Measurements from ENCODE around the gene STK38. TPM values are rescaled to one million over a fixed set of nuclear protein-coding genes. Genes with fewer than 3 reads are reported as not detected.

Gene STK38
- total and polyA plus RNA-seq, 9 of the 15 experiments (the other 6 are each of a cell fraction or from before 2014, with no cell fraction given) = 5.7 to 28.7 (median 19.5) TPM

DNA sequence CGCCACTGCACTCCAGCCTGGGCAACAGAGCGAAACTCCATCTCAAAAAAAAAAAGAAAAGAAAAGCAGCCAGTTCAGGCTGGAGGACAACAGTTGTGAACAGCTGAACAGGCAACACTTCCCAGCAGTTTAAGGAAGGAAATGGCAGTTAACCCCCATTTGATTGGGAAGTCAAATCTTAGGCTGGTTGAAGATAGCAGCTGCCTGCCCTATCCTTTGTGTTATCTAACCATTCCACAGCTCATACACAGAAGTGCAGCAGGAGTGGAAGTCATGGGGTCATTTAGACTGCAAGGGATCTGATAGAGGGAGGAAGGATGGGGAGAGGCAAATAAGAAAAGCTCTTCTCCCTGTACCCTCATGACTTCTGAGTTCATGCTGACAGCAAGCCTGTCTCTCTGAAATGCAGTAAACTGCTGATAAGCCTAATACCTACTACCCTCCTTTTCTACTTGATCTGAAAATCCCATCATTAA, 69.2 kb downstream of the STK38 start (continued):
- TF ChIP-seq RHOXF2B (CRISPR knock-in tag; conservative IDR thresholded peaks at IDR 0.05) (no peak), SREBF1 (IDR thresholded peaks at IDR 0.05; ENCODE audit: borderline replicate concordance, low read depth, low read length) (no peak), NFE2L1 (tag; IDR thresholded peaks at IDR 0.05; ENCODE audit: borderline replicate concordance, low read depth) (no peak), NUFIP1 (IDR thresholded peaks at IDR 0.05; ENCODE audit: partially characterized antibody) (no peak), ZNF77 (CRISPR knock-in tag; IDR thresholded peaks at IDR 0.05) (no peak), FOXK2 (conservative IDR thresholded peaks at IDR 0.05 in 1 of 2, IDR thresholded peaks at IDR 0.05 in 1 of 2; ENCODE audit: low read depth in 2 of 2) (no peak; a peak in 1 of 4 replicates), ZC3H4 (CRISPR knock-in tag; IDR thresholded peaks at IDR 0.05; ENCODE audit: borderline replicate concordance) (no peak), GABPB1 (CRISPR knock-in tag; IDR thresholded peaks at IDR 0.05) (no peak), NR2C2 (CRISPR knock-in tag; IDR thresholded peaks at IDR 0.05) (no peak), NR2C2 (tag; IDR thresholded peaks at IDR 0.05) (peak; percentile 75), SMARCE1 (IDR thresholded peaks at IDR 0.05) (peak; percentile 90), LARP7 (IDR thresholded peaks at IDR 0.05) (no peak), SRSF9 (IDR thresholded peaks at IDR 0.05; ENCODE audit: borderline replicate concordance, low read depth, low read length) (no peak)
- TF ChIP-seq, protein P1, sequence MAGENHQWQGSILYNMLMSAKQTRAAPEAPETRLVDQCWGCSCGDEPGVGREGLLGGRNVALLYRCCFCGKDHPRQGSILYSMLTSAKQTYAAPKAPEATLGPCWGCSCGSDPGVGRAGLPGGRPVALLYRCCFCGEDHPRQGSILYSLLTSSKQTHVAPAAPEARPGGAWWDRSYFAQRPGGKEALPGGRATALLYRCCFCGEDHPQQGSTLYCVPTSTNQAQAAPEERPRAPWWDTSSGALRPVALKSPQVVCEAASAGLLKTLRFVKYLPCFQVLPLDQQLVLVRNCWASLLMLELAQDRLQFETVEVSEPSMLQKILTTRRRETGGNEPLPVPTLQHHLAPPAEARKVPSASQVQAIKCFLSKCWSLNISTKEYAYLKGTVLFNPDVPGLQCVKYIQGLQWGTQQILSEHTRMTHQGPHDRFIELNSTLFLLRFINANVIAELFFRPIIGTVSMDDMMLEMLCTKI (IDR thresholded peaks at IDR 0.05; ENCODE audit: partially characterized antibody) = no peak
- TF ChIP-seq, protein P2, sequence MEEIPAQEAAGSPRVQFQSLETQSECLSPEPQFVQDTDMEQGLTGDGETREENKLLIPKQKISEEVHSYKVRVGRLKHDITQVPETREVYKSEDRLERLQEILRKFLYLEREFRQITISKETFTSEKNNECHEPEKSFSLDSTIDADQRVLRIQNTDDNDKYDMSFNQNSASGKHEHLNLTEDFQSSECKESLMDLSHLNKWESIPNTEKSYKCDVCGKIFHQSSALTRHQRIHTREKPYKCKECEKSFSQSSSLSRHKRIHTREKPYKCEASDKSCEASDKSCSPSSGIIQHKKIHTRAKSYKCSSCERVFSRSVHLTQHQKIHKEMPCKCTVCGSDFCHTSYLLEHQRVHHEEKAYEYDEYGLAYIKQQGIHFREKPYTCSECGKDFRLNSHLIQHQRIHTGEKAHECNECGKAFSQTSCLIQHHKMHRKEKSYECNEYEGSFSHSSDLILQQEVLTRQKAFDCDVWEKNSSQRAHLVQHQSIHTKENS (CRISPR knock-in tag; IDR thresholded peaks at IDR 0.05) = no peak
- TF ChIP-seq, protein P3, sequence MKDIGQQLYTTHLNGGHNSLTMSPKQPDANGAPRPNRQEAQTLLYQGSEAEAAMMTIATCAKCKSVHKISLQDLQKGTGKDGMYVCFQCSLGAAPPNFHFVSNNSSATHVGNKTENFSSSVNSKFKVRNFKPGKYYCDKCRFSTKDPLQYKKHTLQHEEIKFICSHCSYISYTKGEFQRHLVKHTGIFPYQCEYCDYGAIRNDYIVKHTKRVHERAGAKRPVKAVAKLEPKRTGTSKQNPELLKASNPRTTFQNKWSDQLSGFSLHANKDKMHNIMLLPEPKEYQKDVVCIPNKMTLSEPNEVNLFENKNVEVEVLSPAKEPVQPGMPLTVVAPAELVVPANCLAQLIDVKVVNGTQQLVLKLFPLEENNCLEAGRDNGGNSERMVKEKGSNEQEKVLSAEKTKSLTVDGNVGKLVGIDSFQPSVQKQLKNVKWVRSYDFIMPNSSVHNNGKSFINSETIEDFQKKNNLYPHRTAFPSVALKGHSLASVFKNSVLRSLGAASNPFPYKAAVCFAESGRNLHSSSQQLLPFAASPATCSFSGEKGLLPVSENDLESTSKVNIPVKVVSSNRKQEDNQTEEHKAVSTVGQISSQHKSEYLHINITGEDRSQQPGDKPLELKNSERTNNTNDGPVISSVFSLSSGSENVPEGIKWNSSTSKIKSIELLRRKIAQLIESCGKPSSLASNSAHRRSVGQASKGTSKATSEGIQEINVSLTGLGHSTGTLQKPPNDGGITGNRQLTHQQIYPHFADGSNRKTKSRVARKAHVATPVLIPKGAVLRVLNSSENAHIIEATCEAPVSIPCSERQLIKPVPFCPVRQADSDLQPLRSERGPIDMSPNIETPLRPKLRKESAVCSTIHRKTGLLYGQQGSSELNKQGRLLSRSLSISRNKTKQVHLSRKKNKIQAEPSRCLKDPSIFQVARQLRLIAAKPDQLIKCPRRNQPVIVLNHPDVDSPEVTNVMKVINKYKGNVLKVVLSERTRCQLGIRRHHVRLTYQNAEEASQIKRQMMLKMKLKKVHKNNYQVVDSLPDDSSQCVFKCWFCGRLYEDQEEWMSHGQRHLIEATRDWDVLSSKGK (CRISPR knock-in tag; IDR thresholded peaks at IDR 0.05) = no peak
- TF ChIP-seq, protein P4, sequence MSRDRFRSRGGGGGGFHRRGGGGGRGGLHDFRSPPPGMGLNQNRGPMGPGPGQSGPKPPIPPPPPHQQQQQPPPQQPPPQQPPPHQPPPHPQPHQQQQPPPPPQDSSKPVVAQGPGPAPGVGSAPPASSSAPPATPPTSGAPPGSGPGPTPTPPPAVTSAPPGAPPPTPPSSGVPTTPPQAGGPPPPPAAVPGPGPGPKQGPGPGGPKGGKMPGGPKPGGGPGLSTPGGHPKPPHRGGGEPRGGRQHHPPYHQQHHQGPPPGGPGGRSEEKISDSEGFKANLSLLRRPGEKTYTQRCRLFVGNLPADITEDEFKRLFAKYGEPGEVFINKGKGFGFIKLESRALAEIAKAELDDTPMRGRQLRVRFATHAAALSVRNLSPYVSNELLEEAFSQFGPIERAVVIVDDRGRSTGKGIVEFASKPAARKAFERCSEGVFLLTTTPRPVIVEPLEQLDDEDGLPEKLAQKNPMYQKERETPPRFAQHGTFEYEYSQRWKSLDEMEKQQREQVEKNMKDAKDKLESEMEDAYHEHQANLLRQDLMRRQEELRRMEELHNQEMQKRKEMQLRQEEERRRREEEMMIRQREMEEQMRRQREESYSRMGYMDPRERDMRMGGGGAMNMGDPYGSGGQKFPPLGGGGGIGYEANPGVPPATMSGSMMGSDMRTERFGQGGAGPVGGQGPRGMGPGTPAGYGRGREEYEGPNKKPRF (IDR thresholded peaks at IDR 0.05; ENCODE audit: low read depth, low read length) = no peak
- TF ChIP-seq, protein P5, sequence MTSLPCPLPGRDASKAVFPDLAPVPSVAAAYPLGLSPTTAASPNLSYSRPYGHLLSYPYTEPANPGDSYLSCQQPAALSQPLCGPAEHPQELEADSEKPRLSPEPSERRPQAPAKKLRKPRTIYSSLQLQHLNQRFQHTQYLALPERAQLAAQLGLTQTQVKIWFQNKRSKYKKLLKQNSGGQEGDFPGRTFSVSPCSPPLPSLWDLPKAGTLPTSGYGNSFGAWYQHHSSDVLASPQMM (CRISPR knock-in tag; IDR thresholded peaks at IDR 0.05) = no peak
- TF ChIP-seq, protein P6, sequence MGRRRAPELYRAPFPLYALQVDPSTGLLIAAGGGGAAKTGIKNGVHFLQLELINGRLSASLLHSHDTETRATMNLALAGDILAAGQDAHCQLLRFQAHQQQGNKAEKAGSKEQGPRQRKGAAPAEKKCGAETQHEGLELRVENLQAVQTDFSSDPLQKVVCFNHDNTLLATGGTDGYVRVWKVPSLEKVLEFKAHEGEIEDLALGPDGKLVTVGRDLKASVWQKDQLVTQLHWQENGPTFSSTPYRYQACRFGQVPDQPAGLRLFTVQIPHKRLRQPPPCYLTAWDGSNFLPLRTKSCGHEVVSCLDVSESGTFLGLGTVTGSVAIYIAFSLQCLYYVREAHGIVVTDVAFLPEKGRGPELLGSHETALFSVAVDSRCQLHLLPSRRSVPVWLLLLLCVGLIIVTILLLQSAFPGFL (CRISPR knock-in tag; IDR thresholded peaks at IDR 0.05) = no peak

All from K562 (cell line).